ENCODE measurements around the gene BAMBI. TPM values are rescaled to one million over a fixed set of nuclear protein-coding genes. Genes with fewer than 3 reads are reported as not detected.

BAMBI gene
- total RNA-seq, 1 donor from 2014 or later: 10.9 TPM

DNA sequence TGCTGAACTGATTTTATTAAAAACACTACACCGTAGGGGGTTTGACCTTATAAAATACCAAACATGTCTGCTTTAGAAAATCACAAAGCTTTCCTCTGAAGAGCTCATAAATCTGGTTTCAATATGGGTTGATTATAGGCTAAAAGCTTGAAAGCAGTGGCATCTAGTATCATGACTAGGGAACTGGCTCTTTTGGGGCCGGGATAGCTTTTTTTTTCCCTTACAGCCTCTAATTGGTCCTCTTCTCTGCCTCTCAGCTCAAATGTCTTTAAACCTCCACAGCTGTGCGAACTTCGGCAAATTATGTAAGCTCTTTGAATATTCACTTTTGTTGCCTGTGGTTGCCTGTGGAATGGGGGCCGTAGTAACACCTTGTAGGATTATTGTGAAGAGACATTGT, 8.4 kb downstream of the BAMBI start:
- Mint-ChIP-seq H3K27me3 (ENCODE audit: low read depth) (no peaks in the 10 kb centered on the region), H3K4me1 (ENCODE audit: low read depth) (peaks cover 43% of the 10 kb centered on the region), H3K36me3 (ENCODE audit: low read depth) (peaks cover 9% of the 10 kb centered on the region), H3K27ac (ENCODE audit: unreplicated experiment) (no peak overlapping the region), H3K4me3 (ENCODE audit: unreplicated experiment) (no peak overlapping the region), H3K9me3 (ENCODE audit: low read depth) (no peaks in the 10 kb centered on the region)
- DNase-seq (ENCODE audit: low spot score): no peak
- TF ChIP-seq, protein P1, sequence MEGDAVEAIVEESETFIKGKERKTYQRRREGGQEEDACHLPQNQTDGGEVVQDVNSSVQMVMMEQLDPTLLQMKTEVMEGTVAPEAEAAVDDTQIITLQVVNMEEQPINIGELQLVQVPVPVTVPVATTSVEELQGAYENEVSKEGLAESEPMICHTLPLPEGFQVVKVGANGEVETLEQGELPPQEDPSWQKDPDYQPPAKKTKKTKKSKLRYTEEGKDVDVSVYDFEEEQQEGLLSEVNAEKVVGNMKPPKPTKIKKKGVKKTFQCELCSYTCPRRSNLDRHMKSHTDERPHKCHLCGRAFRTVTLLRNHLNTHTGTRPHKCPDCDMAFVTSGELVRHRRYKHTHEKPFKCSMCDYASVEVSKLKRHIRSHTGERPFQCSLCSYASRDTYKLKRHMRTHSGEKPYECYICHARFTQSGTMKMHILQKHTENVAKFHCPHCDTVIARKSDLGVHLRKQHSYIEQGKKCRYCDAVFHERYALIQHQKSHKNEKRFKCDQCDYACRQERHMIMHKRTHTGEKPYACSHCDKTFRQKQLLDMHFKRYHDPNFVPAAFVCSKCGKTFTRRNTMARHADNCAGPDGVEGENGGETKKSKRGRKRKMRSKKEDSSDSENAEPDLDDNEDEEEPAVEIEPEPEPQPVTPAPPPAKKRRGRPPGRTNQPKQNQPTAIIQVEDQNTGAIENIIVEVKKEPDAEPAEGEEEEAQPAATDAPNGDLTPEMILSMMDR (IDR thresholded peaks at IDR 0.05): no peak

DNA sequence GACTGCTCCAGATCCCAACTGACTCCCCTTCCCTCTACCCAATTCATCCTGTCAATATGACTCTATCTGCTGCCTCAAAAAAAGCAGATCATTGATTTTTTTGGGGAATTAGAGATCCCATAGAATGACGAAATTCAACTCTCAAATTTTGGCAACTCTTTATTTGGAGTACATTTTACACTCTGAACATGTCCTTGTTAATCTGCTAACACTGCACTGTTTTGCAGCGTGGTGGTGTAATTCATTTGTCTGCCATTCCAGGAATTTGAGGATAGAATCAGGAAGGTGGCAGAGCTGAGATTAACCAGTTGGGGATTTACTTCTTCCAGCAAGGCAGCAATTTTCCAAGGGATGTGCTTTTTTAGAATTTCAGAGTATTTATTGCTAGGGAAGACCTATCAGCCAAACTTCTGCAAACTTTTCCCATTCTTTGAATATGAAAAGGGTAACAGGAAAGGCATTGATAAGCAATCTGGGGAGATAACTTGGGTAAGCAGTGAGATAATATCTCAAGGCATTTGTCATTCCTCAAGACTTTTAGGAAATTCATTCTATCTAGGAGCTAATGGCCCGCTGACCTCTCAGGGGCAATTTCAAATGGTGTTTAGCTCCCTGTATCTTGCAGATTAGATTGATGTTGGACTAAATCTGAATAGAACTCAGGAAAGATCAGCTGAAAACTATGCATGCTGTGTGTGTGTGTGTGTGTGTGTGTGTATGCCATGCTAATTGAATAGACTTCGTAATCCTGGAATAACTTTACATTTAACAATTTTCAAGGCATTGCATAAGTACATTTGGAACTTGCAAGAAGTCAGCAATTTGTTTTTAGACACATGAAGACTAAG, 9.7 kb downstream of the BAMBI start:
- peaks cover 6% of the 10 kb centered on the region for H3K36me3 Mint-ChIP-seq (ENCODE audit: low read depth)
- no peak for DNase-seq (ENCODE audit: low spot score)
- TF ChIP-seq, protein P1 (IDR thresholded peaks at IDR 0.05): no peak
- H3K4me1 Mint-ChIP-seq (ENCODE audit: low read depth): peaks cover 30% of the 10 kb centered on the region
- peak overlapping the region; percentile 57 for H3K27ac Mint-ChIP-seq (ENCODE audit: unreplicated experiment)
- no peaks in the 10 kb centered on the region for H3K9me3 Mint-ChIP-seq (ENCODE audit: low read depth)
- H3K4me3 Mint-ChIP-seq (ENCODE audit: unreplicated experiment): no peak overlapping the region
- H3K27me3 Mint-ChIP-seq (ENCODE audit: low read depth): no peaks in the 10 kb centered on the region

DNA sequence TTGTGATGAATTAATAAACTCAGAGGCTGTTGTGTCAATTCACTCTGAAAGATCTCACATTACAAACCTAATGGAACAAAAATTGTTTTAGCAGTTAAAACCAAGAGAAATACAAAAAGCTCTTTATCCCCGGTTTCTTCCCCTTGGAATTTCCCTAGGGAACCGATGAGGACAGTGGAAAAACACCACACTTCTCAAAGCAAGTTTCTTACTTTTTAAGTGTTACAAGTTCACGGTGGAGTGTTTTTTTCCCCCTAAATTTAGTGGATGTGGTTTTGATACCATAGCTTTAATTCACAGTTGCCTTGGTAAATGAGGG, 10.3 kb downstream of the BAMBI start:
- no peak overlapping the region for H3K4me3 Mint-ChIP-seq (ENCODE audit: unreplicated experiment)
- H3K9me3 Mint-ChIP-seq (ENCODE audit: low read depth): no peaks in the 10 kb centered on the region
- TF ChIP-seq, protein P1 (IDR thresholded peaks at IDR 0.05): no peak
- no peak for DNase-seq (ENCODE audit: low spot score)
- H3K36me3 Mint-ChIP-seq (ENCODE audit: low read depth): peaks cover 3% of the 10 kb centered on the region
- H3K27ac Mint-ChIP-seq (ENCODE audit: unreplicated experiment): peak overlapping the region; percentile 57
- H3K27me3 Mint-ChIP-seq (ENCODE audit: low read depth): no peaks in the 10 kb centered on the region
- H3K4me1 Mint-ChIP-seq (ENCODE audit: low read depth): peaks cover 28% of the 10 kb centered on the region

GRCh38 chr10:28690545-28690944, 13.2 kb downstream of the BAMBI start:
- H3K27ac Mint-ChIP-seq (ENCODE audit: unreplicated experiment): no peak overlapping the region
- H3K36me3 Mint-ChIP-seq (ENCODE audit: low read depth): no peaks in the 10 kb centered on the region
- H3K4me1 Mint-ChIP-seq (ENCODE audit: low read depth): peaks cover 21% of the 10 kb centered on the region
- TF ChIP-seq, protein P1 (IDR thresholded peaks at IDR 0.05): no peak
- H3K4me3 Mint-ChIP-seq (ENCODE audit: unreplicated experiment): no peak overlapping the region
- H3K9me3 Mint-ChIP-seq (ENCODE audit: low read depth): no peaks in the 10 kb centered on the region
- DNase-seq (ENCODE audit: low spot score): no peak
- H3K27me3 Mint-ChIP-seq (ENCODE audit: low read depth): no peaks in the 10 kb centered on the region

- TF ChIP-seq, protein P1 (IDR thresholded peaks at IDR 0.05): no peak
- no peak for DNase-seq (ENCODE audit: low spot score)
- no peak overlapping the region for H3K27ac Mint-ChIP-seq (ENCODE audit: unreplicated experiment)
- peaks cover 20% of the 10 kb centered on the region for H3K4me1 Mint-ChIP-seq (ENCODE audit: low read depth)
- no peaks in the 10 kb centered on the region for H3K27me3 Mint-ChIP-seq (ENCODE audit: low read depth)
- H3K4me3 Mint-ChIP-seq (ENCODE audit: unreplicated experiment): no peak overlapping the region
- no peaks in the 10 kb centered on the region for H3K9me3 Mint-ChIP-seq (ENCODE audit: low read depth)
- H3K36me3 Mint-ChIP-seq (ENCODE audit: low read depth): no peaks in the 10 kb centered on the region
Observed at GRCh38 chr10:28691187-28691694, 13.9 kb downstream of the BAMBI start.

All from chondrocyte (in vitro differentiated cells).